ENCODE measurements around the gene CEP41.

The CEP41 gene

GRCh38 chr7:130435311-130435854, 5.4 kb downstream of the CEP41 start:
- H3K4me3 ChIP-seq (ENCODE audit: low read length): no peak overlapping the region
- no peaks in the 10 kb centered on the region for H3K9me3 ChIP-seq (ENCODE audit: control insufficient read depth, insufficient read depth, low read length)
- H3K4me1 ChIP-seq (ENCODE audit: control insufficient read depth, insufficient read depth, low read length): peaks cover 3% of the 10 kb centered on the region; the same call in 1 of the 2 replicates
- DNase-seq (ENCODE audit: low read depth, low spot score): no peak
- no peaks in the 10 kb centered on the region for H3K36me3 ChIP-seq (ENCODE audit: control insufficient read depth, insufficient read depth, low read length)
- no CpG with 5 or more reads among the region's 2 CpGs for WGBS (ENCODE audit: insufficient coverage, insufficient read length)
- no peak overlapping the region for H3K27ac ChIP-seq (ENCODE audit: low read length)
- H3K27me3 ChIP-seq (ENCODE audit: control insufficient read depth, insufficient read depth, low read length): no peaks in the 10 kb centered on the region

GRCh38 chr7:130433301-130433700, 7.5 kb downstream of the CEP41 start:
- no peaks in the 10 kb centered on the region for H3K4me1 ChIP-seq (ENCODE audit: control insufficient read depth, insufficient read depth, low read length)
- no peak for DNase-seq (ENCODE audit: low read depth, low spot score)
- H3K4me3 ChIP-seq (ENCODE audit: low read length): no peak overlapping the region
- no CpG with 5 or more reads among the region's 1 CpG for WGBS (ENCODE audit: insufficient coverage, insufficient read length)
- no peak overlapping the region for H3K27ac ChIP-seq (ENCODE audit: low read length)
- no peaks in the 10 kb centered on the region for H3K9me3 ChIP-seq (ENCODE audit: control insufficient read depth, insufficient read depth, low read length)
- H3K27me3 ChIP-seq (ENCODE audit: control insufficient read depth, insufficient read depth, low read length): no peaks in the 10 kb centered on the region
- no peaks in the 10 kb centered on the region for H3K36me3 ChIP-seq (ENCODE audit: control insufficient read depth, insufficient read depth, low read length)

GRCh38 chr7:130432886-130433285, 7.9 kb downstream of the CEP41 start:
- no CpG with 5 or more reads among the region's 3 CpGs for WGBS (ENCODE audit: insufficient coverage, insufficient read length)
- Histone ChIP-seq H3K36me3 (ENCODE audit: control insufficient read depth, insufficient read depth, low read length) (no peaks in the 10 kb centered on the region), H3K27me3 (ENCODE audit: control insufficient read depth, insufficient read depth, low read length) (no peaks in the 10 kb centered on the region), H3K9me3 (ENCODE audit: control insufficient read depth, insufficient read depth, low read length) (no peaks in the 10 kb centered on the region), H3K4me1 (ENCODE audit: control insufficient read depth, insufficient read depth, low read length) (no peaks in the 10 kb centered on the region), H3K27ac (ENCODE audit: low read length) (no peak overlapping the region), H3K4me3 (ENCODE audit: low read length) (no peak overlapping the region)
- DNase-seq (ENCODE audit: low read depth, low spot score): no peak

GRCh38 chr7:130430841-130431666, 9.8 kb downstream of the CEP41 start:
- no peaks in the 10 kb centered on the region for H3K4me1 ChIP-seq (ENCODE audit: control insufficient read depth, insufficient read depth, low read length)
- no peak overlapping the region for H3K4me3 ChIP-seq (ENCODE audit: low read length)
- H3K27me3 ChIP-seq (ENCODE audit: control insufficient read depth, insufficient read depth, low read length): no peaks in the 10 kb centered on the region; the same call in 1 of the 2 replicates
- WGBS (ENCODE audit: insufficient coverage, insufficient read length): no CpG with 5 or more reads among the region's 5 CpGs
- H3K36me3 ChIP-seq (ENCODE audit: control insufficient read depth, insufficient read depth, low read length): no peaks in the 10 kb centered on the region
- no peaks in the 10 kb centered on the region for H3K9me3 ChIP-seq (ENCODE audit: control insufficient read depth, insufficient read depth, low read length)
- no peak overlapping the region for H3K27ac ChIP-seq (ENCODE audit: low read length)
- DNase-seq (ENCODE audit: low read depth, low spot score): no peak

GRCh38 chr7:130430115-130430514, 10.7 kb downstream of the CEP41 start:
- no peak for DNase-seq (ENCODE audit: low read depth, low spot score)
- Histone ChIP-seq H3K27ac (ENCODE audit: low read length) (no peak overlapping the region), H3K27me3 (ENCODE audit: control insufficient read depth, insufficient read depth, low read length) (no peaks in the 10 kb centered on the region; the same call in 1 of the 2 replicates), H3K9me3 (ENCODE audit: control insufficient read depth, insufficient read depth, low read length) (no peaks in the 10 kb centered on the region), H3K4me3 (ENCODE audit: low read length) (no peak overlapping the region), H3K4me1 (ENCODE audit: control insufficient read depth, insufficient read depth, low read length) (no peaks in the 10 kb centered on the region), H3K36me3 (ENCODE audit: control insufficient read depth, insufficient read depth, low read length) (no peaks in the 10 kb centered on the region)
- WGBS (ENCODE audit: insufficient coverage, insufficient read length): no CpG with 5 or more reads among the region's 1 CpG

GRCh38 chr7:130429019-130429418, 11.8 kb downstream of the CEP41 start:
- H3K27me3 ChIP-seq (ENCODE audit: control insufficient read depth, insufficient read depth, low read length): no peaks in the 10 kb centered on the region; the same call in 1 of the 2 replicates
- no peaks in the 10 kb centered on the region for H3K4me1 ChIP-seq (ENCODE audit: control insufficient read depth, insufficient read depth, low read length)
- no peaks in the 10 kb centered on the region for H3K9me3 ChIP-seq (ENCODE audit: control insufficient read depth, insufficient read depth, low read length)
- no peak for DNase-seq (ENCODE audit: low read depth, low spot score)
- H3K27ac ChIP-seq (ENCODE audit: low read length): no peak overlapping the region
- H3K36me3 ChIP-seq (ENCODE audit: control insufficient read depth, insufficient read depth, low read length): no peaks in the 10 kb centered on the region
- H3K4me3 ChIP-seq (ENCODE audit: low read length): no peak overlapping the region
- no CpG with 5 or more reads among the region's 4 CpGs for WGBS (ENCODE audit: insufficient coverage, insufficient read length)

- Histone ChIP-seq H3K36me3 (ENCODE audit: control insufficient read depth, insufficient read depth, low read length) (no peaks in the 10 kb centered on the region), H3K27ac (ENCODE audit: low read length) (no peak overlapping the region), H3K4me3 (ENCODE audit: low read length) (no peak overlapping the region), H3K9me3 (ENCODE audit: control insufficient read depth, insufficient read depth, low read length) (no peaks in the 10 kb centered on the region), H3K27me3 (ENCODE audit: control insufficient read depth, insufficient read depth, low read length) (no peaks in the 10 kb centered on the region; the same call in 1 of the 2 replicates), H3K4me1 (ENCODE audit: control insufficient read depth, insufficient read depth, low read length) (no peaks in the 10 kb centered on the region)
- WGBS (ENCODE audit: insufficient coverage, insufficient read length): no CpG with 5 or more reads among the region's 4 CpGs
- no peak for DNase-seq (ENCODE audit: low read depth, low spot score)
Observed at GRCh38 chr7:130426564-130426963, 14.3 kb downstream of the CEP41 start.

- Histone ChIP-seq H3K27me3 (ENCODE audit: control insufficient read depth, insufficient read depth, low read length) (no peaks in the 10 kb centered on the region; the same call in 1 of the 2 replicates), H3K9me3 (ENCODE audit: control insufficient read depth, insufficient read depth, low read length) (no peaks in the 10 kb centered on the region), H3K4me3 (ENCODE audit: low read length) (no peak overlapping the region), H3K4me1 (ENCODE audit: control insufficient read depth, insufficient read depth, low read length) (no peaks in the 10 kb centered on the region), H3K27ac (ENCODE audit: low read length) (no peak overlapping the region), H3K36me3 (ENCODE audit: control insufficient read depth, insufficient read depth, low read length) (no peaks in the 10 kb centered on the region)
- no CpG with 5 or more reads among the region's 4 CpGs for WGBS (ENCODE audit: insufficient coverage, insufficient read length)
- no peak for DNase-seq (ENCODE audit: low read depth, low spot score)
Observed at GRCh38 chr7:130425796-130426195, 15.0 kb downstream of the CEP41 start.

- Histone ChIP-seq H3K27me3 (ENCODE audit: control insufficient read depth, insufficient read depth, low read length) (no peaks in the 10 kb centered on the region; the same call in 1 of the 2 replicates), H3K9me3 (ENCODE audit: control insufficient read depth, insufficient read depth, low read length) (no peaks in the 10 kb centered on the region), H3K36me3 (ENCODE audit: control insufficient read depth, insufficient read depth, low read length) (no peaks in the 10 kb centered on the region), H3K4me3 (ENCODE audit: low read length) (no peak overlapping the region), H3K4me1 (ENCODE audit: control insufficient read depth, insufficient read depth, low read length) (no peaks in the 10 kb centered on the region), H3K27ac (ENCODE audit: low read length) (no peak overlapping the region)
- no CpG with 5 or more reads among the region's 3 CpGs for WGBS (ENCODE audit: insufficient coverage, insufficient read length)
- no peak for DNase-seq (ENCODE audit: low read depth, low spot score)
Observed at GRCh38 chr7:130423501-130424037, 17.2 kb downstream of the CEP41 start.

- no CpG with 5 or more reads among the region's 2 CpGs for WGBS (ENCODE audit: insufficient coverage, insufficient read length)
- no peak overlapping the region for H3K4me3 ChIP-seq (ENCODE audit: low read length)
- H3K27ac ChIP-seq (ENCODE audit: low read length): no peak overlapping the region
Observed at GRCh38 chr7:130421684-130422083, 19.1 kb downstream of the CEP41 start.

More at GRCh38 chr7:130421684-130422083, 19.1 kb downstream of the CEP41 start:
- Histone ChIP-seq H3K27me3 (ENCODE audit: control insufficient read depth, insufficient read depth, low read length) (no peaks in the 10 kb centered on the region), H3K9me3 (ENCODE audit: control insufficient read depth, insufficient read depth, low read length) (no peaks in the 10 kb centered on the region; the same call in 1 of the 2 replicates), H3K4me1 (ENCODE audit: control insufficient read depth, insufficient read depth, low read length) (no peaks in the 10 kb centered on the region), H3K36me3 (ENCODE audit: control insufficient read depth, insufficient read depth, low read length) (no peaks in the 10 kb centered on the region)
- no peak for DNase-seq (ENCODE audit: low read depth, low spot score)

Data from iPS DF 6.9 (cell line).